ENCODE measurements around the gene CPLX4. TPM values are rescaled to one million over a fixed set of nuclear protein-coding genes. Genes with fewer than 3 reads are reported as not detected.

The CPLX4 gene
- total RNA-seq, 1 experiment from 2014 or later: not detected

DNA sequence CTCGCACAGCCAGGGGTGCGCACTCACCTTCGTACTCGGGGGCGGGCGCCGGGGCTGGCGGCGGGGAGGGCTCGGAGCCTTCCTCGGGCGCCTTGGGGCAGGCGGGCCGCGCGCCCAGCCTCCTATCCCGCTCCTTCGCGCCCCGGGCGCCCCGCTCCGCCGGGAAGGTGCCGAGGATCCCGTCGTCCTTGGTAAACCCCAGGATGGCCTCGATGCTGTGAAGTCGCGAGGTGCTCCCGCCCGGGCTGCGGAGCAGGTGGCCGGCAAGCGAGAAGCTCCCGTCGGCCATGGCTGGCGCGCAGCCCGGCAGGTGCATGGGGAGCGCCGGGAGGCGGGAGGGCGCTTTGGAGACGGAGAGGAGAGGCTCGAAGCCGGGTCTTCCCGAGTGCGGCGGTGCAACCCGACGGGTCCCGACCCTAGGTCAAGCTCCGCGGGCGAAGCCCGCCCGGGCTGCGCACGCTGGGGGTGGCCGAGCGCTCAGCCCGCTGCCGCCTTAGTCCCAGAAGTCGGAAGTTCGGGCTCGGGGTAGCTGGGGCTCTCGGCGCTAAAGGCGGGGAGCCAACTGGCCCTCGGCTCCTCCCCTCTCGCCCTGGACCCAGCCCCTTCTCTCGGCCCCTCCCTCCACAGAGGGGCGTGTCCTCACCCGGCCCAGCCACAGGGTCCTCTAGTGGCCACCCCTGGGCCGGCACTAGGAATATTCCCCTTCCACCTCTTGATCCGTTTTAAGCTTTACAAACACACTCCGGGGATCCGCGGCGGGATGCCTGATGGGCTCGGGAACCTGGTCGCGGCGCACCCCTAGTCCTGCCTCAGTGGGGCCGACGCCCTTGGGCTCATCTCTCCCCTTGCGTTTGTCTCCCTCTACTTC is 45.3 kb downstream of the CPLX4 start, which contains the start of gene RAX:
TSS of gene RAX (minus strand) at position 564 of the 868 bp plus-strand sequence. CDS start at position 316, 248 bp downstream.
- Histone ChIP-seq H3K4me3 (ENCODE audit: low read depth in 2 of 2, low read length in 2 of 2) (no peak within 1 kb of the TSS), H3K9me3 (ENCODE audit: control insufficient read depth, insufficient read depth, low read depth, low read length) (no peaks in the 10 kb centered on the region), H3K27me3 (ENCODE audit: control insufficient read depth, insufficient read depth, low read length) (peaks cover 11% of the 10 kb centered on the region), H3K4me1 (ENCODE audit: control insufficient read depth, insufficient read depth, low read length) (no peaks in the 10 kb centered on the region), H3K36me3 (ENCODE audit: control insufficient read depth, insufficient read depth, low read length) (no peaks in the 10 kb centered on the region), H3K27ac (ENCODE audit: low read length) (no peak within 1 kb of the TSS)
- POLR2A ChIA-PET: no interaction called here
- CTCF ChIA-PET: no interaction called here
- ATAC-seq (no peak), DNase-seq (ENCODE audit: low read depth, low spot score) (no peak)
- no peak for TF ChIP-seq SIN3A (IDR thresholded peaks at IDR 0.05; ENCODE audit: borderline replicate concordance, insufficient read depth, low read depth, low read length)
- TF ChIP-seq, protein P1, sequence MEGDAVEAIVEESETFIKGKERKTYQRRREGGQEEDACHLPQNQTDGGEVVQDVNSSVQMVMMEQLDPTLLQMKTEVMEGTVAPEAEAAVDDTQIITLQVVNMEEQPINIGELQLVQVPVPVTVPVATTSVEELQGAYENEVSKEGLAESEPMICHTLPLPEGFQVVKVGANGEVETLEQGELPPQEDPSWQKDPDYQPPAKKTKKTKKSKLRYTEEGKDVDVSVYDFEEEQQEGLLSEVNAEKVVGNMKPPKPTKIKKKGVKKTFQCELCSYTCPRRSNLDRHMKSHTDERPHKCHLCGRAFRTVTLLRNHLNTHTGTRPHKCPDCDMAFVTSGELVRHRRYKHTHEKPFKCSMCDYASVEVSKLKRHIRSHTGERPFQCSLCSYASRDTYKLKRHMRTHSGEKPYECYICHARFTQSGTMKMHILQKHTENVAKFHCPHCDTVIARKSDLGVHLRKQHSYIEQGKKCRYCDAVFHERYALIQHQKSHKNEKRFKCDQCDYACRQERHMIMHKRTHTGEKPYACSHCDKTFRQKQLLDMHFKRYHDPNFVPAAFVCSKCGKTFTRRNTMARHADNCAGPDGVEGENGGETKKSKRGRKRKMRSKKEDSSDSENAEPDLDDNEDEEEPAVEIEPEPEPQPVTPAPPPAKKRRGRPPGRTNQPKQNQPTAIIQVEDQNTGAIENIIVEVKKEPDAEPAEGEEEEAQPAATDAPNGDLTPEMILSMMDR (IDR thresholded peaks at IDR 0.05): no peak
- TF ChIP-seq POLR2AphosphoS5 (IDR thresholded peaks at IDR 0.05; ENCODE audit: low read depth, low read length): no peak
- no peak for TF ChIP-seq TCF7L2 (IDR thresholded peaks at IDR 0.05; ENCODE audit: low read depth, low read length)
- TF ChIP-seq, protein P2, sequence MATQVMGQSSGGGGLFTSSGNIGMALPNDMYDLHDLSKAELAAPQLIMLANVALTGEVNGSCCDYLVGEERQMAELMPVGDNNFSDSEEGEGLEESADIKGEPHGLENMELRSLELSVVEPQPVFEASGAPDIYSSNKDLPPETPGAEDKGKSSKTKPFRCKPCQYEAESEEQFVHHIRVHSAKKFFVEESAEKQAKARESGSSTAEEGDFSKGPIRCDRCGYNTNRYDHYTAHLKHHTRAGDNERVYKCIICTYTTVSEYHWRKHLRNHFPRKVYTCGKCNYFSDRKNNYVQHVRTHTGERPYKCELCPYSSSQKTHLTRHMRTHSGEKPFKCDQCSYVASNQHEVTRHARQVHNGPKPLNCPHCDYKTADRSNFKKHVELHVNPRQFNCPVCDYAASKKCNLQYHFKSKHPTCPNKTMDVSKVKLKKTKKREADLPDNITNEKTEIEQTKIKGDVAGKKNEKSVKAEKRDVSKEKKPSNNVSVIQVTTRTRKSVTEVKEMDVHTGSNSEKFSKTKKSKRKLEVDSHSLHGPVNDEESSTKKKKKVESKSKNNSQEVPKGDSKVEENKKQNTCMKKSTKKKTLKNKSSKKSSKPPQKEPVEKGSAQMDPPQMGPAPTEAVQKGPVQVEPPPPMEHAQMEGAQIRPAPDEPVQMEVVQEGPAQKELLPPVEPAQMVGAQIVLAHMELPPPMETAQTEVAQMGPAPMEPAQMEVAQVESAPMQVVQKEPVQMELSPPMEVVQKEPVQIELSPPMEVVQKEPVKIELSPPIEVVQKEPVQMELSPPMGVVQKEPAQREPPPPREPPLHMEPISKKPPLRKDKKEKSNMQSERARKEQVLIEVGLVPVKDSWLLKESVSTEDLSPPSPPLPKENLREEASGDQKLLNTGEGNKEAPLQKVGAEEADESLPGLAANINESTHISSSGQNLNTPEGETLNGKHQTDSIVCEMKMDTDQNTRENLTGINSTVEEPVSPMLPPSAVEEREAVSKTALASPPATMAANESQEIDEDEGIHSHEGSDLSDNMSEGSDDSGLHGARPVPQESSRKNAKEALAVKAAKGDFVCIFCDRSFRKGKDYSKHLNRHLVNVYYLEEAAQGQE (IDR thresholded peaks at IDR 0.05; ENCODE audit: insufficient read depth in 1 of 2, low read depth in 2 of 2, low read length in 1 of 2): no peak
- no TSS peak for BruUV-seq (replicated peaks)
- in situ Hi-C loops (cut with HindIII; ENCODE audit: low pct_unique_long_range_greater_than_20kb, low sequenced_read_pairs): no loop called here
- intact Hi-C loops (cut with micrococcal nuclease; ENCODE audit: unreplicated experiment): no loop called here

DNA sequence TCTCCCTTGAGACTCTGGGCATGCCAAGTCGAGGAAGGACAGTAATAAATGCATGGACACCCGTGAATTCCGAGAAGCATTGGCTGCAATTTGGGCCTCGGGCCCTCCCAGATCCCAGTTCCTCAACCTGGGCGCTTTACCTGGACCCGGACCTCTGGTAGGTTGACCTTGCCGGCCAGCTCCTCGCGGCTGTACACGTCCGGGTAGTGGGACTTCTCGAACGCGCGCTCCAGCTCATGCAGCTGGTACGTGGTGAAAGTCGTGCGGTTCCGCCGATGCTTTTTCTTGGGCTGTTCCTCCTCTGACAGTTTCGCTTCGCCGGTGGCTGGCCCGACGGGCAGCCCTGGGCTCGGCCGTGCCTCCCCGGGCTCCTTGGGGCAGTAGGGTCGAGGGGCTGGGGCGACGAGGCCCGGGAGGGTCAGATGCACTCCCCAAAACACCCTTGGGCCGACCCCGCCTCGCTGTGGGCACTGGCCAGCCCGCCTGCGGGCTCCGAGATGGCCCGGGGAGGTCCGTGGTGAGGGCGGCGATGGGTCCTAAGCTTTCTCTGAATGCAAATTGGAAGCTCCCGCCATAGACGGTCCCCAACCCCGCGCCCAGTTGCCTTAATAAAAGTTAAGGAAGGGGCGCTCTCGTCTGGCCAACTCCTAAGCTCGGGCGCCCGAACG is 46.1 kb downstream of the CPLX4 start:
- Histone ChIP-seq H3K4me1 (ENCODE audit: control insufficient read depth, insufficient read depth, low read length) (no peaks in the 10 kb centered on the region), H3K36me3 (ENCODE audit: control insufficient read depth, insufficient read depth, low read length) (no peaks in the 10 kb centered on the region), H3K4me3 (ENCODE audit: low read depth in 2 of 2, low read length in 2 of 2) (no peak overlapping the region), H3K27me3 (ENCODE audit: control insufficient read depth, insufficient read depth, low read length) (peaks cover 11% of the 10 kb centered on the region), H3K9me3 (ENCODE audit: control insufficient read depth, insufficient read depth, low read depth, low read length) (no peaks in the 10 kb centered on the region), H3K27ac (ENCODE audit: low read length) (no peak overlapping the region)
- ATAC-seq (no peak), DNase-seq (ENCODE audit: low read depth, low spot score) (no peak)
- TF ChIP-seq SIN3A (IDR thresholded peaks at IDR 0.05; ENCODE audit: borderline replicate concordance, insufficient read depth, low read depth, low read length) (no peak), TCF7L2 (IDR thresholded peaks at IDR 0.05; ENCODE audit: low read depth, low read length) (no peak), POLR2AphosphoS5 (IDR thresholded peaks at IDR 0.05; ENCODE audit: low read depth, low read length) (no peak)
- TF ChIP-seq, protein P2 (IDR thresholded peaks at IDR 0.05; ENCODE audit: insufficient read depth in 1 of 2, low read depth in 2 of 2, low read length in 1 of 2): no peak
- TF ChIP-seq, protein P1 (IDR thresholded peaks at IDR 0.05): no peak
- POLR2A ChIA-PET: no interaction called here
- in situ Hi-C loops (cut with HindIII; ENCODE audit: low pct_unique_long_range_greater_than_20kb, low sequenced_read_pairs) (no loop called here), intact Hi-C loops (cut with micrococcal nuclease; ENCODE audit: unreplicated experiment) (no loop called here)
- CTCF ChIA-PET: no interaction called here
- BruUV-seq (replicated peaks): no TSS peak

Measured in Panc1 (cell line).